CD4-positive, alpha-beta T cell (primary cell): ENCODE measurements around the gene ZNF687. TPM values are rescaled to one million over a fixed set of nuclear protein-coding genes. Genes with fewer than 3 reads are reported as not detected.

Experiments
- ATAC-seq: fragments of 200-7000 bp; cut with Tn5 transposase; one replicate; pipeline ENCODE4 v1.10.0; 2022; ENCODE audit warnings: mild to moderate bottlenecking; ENCODE audit not compliant: poor library complexity
- CTCF ChIA-PET: fragments of 350-600 bp; sonication (Branson Sonifier 250); formaldehyde crosslinking; loops from one replicate; lab custom pipeline; 2021; ENCODE audit warnings: antibody characterized with exemption, inconsistent platforms; lab: Charles Lee
- POLR2A ChIA-PET: fragments of 350-600 bp; sonication (Branson Sonifier 250); formaldehyde crosslinking; loops from one replicate; lab custom pipeline; 2021; ENCODE audit warnings: antibody characterized with exemption, inconsistent platforms; lab: Charles Lee
- DNase-seq, 14 experiments: peaks; one replicate each; pipeline ENCODE4 v3.0.0-alpha.2; 2013 to 2020; ENCODE audit warnings: mixed read lengths in 2 of 14
- H3K27ac ChIP-seq, 2 donors: one replicate each; pipeline versions ENCODE4 v1.5.1 to v1.7.0; 2013; ENCODE audit warnings: low read length in 2 of 2, low read depth in 1 of 2, mild to moderate bottlenecking in 1 of 2
- H3K27me3 ChIP-seq, 2 experiments: 1 replicate in 1 of 2; 2 replicates in 1 of 2; pipeline versions ENCODE4 v1.6.1 to v1.7.0; 2013; ENCODE audit warnings: low read length in 2 of 2, control low read depth in 1 of 2, mild to moderate bottlenecking in 1 of 2, moderate library complexity in 1 of 2; ENCODE audit not compliant: insufficient read depth in 2 of 2, control insufficient read depth in 1 of 2
- H3K36me3 ChIP-seq: one replicate; pipeline ENCODE4 v1.6.1; 2013; ENCODE audit warnings: low read length, control low read depth; ENCODE audit not compliant: insufficient read depth
- H3K4me1 ChIP-seq: one replicate; pipeline ENCODE4 v1.6.1; 2013; ENCODE audit warnings: low read length, control low read depth; ENCODE audit not compliant: insufficient read depth
- H3K4me3 ChIP-seq: one replicate; pipeline ENCODE4 v1.5.1; 2013; ENCODE audit warnings: mild to moderate bottlenecking, low read length, moderate library complexity
- H3K9me3 ChIP-seq, 2 experiments: 1 replicate in 1 of 2; 2 replicates in 1 of 2; pipeline versions ENCODE4 v1.6.1 to v1.7.0; 2013; ENCODE audit warnings: low read length in 2 of 2, mild to moderate bottlenecking in 2 of 2, control low read depth in 1 of 2, moderate library complexity in 1 of 2; ENCODE audit not compliant: control insufficient read depth in 1 of 2, insufficient read depth in 1 of 2
- H3K27ac Mint-ChIP-seq: one replicate; pipeline ENCODE4 v1.8.0; 2020; ENCODE audit warnings: mixed read lengths
- H3K27me3 Mint-ChIP-seq: one replicate; pipeline ENCODE4 v1.8.0; 2021; ENCODE audit warnings: mixed read lengths
- H3K36me3 Mint-ChIP-seq: one replicate; pipeline ENCODE4 v1.8.0; 2021; ENCODE audit warnings: low read depth, mixed read lengths
- H3K4me1 Mint-ChIP-seq: one replicate; pipeline ENCODE4 v1.8.0; 2021; ENCODE audit warnings: low read depth, mixed read lengths
- H3K4me3 Mint-ChIP-seq: one replicate; pipeline ENCODE4 v1.8.0; 2020; ENCODE audit warnings: mild to moderate bottlenecking, mixed read lengths
- H3K9me3 Mint-ChIP-seq: one replicate; pipeline ENCODE4 v1.8.0; 2020; ENCODE audit warnings: mixed read lengths
- intact Hi-C, 2 experiments: fragments of 100-400 bp; cut with DNase I in 1 of 2; cut with micrococcal nuclease in 1 of 2; formaldehyde crosslinking; loops; one replicate each; pipeline versions ENCODE4 v1.15.1 to v1.9.0; 2023 to 2025; cut with DNase I, micrococcal nuclease
- total RNA-seq, 174 experiments: library from RNA in 2 of 174; stranded (reverse) in 2 of 174; gene quantifications; one replicate each; pipeline ENCODE4 v1.2.3 and lab custom pipeline; 2021 to 2026
- TF ChIP-seq, protein P1 (sequence below): fragments of 200-600 bp; IDR thresholded peaks from one replicate; pipeline ENCODE4 v1.8.0; 2022; ENCODE audit warnings: antibody characterized with exemption, mild to moderate bottlenecking

ZNF687 gene
- total RNA-seq, 2 experiments from 2014 or later = 38.9 to 40.0 TPM

DNA sequence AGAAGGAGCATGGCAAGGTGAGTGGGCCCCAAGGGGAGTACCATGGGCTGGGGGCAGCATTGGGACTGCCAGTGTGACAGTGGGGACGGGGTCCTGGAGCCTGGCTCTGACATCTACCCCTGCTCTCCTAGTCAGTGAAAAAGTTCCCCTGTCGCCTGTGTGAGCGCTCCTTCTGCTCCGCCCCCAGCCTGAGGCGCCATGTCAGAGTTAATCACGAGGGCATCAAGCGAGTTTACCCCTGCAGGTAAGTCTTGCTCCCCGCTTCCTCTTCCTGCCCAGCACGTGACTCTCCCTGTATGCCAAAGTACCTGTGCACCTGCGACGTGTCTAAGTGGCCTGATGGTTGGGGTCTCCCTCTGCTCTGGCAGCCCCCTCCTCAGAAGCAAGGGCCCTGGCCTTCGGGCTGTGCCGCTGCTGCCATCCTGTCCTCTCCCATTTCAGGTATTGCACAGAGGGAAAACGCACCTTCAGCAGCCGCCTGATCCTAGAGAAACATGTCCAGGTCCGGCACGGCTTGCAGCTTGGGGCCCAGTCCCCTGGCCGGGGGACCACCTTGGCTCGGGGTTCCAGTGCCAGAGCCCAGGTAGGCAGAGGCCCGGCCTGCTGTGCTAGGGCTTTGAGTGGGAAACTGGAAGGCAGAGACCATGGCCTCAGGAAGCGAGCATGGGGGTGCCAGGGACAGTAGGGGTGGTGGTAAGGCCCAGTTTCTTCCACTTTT is 8.1 kb downstream of the ZNF687 start:
- H3K4me1 ChIP-seq = peaks cover 25% of the 10 kb centered on the region
- H3K9me3 ChIP-seq = no peaks in the 10 kb centered on the region
- intact Hi-C loops = no loop called here
- ChIA-PET CTCF (no interaction called here), POLR2A (interaction anchor here (1.0 kb wide), 1 partner anchor 37 kb away, joined by 3 read pairs; the partner anchor contains the start of gene PI4KB)
- H3K27ac Mint-ChIP-seq = no peak overlapping the region
- H3K4me3 Mint-ChIP-seq = no peak overlapping the region
- ATAC-seq (no peak), DNase-seq (peak in 1 of 14 experiments; percentile 27)
- H3K27me3 ChIP-seq = no peaks in the 10 kb centered on the region
- H3K9me3 Mint-ChIP-seq = no peaks in the 10 kb centered on the region
- peaks cover 12% of the 10 kb centered on the region for H3K4me1 Mint-ChIP-seq
- peaks cover 93% of the 10 kb centered on the region for H3K36me3 ChIP-seq
- H3K36me3 Mint-ChIP-seq = peaks cover 73% of the 10 kb centered on the region
- TF ChIP-seq, protein P1, sequence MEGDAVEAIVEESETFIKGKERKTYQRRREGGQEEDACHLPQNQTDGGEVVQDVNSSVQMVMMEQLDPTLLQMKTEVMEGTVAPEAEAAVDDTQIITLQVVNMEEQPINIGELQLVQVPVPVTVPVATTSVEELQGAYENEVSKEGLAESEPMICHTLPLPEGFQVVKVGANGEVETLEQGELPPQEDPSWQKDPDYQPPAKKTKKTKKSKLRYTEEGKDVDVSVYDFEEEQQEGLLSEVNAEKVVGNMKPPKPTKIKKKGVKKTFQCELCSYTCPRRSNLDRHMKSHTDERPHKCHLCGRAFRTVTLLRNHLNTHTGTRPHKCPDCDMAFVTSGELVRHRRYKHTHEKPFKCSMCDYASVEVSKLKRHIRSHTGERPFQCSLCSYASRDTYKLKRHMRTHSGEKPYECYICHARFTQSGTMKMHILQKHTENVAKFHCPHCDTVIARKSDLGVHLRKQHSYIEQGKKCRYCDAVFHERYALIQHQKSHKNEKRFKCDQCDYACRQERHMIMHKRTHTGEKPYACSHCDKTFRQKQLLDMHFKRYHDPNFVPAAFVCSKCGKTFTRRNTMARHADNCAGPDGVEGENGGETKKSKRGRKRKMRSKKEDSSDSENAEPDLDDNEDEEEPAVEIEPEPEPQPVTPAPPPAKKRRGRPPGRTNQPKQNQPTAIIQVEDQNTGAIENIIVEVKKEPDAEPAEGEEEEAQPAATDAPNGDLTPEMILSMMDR = no peak
- peak overlapping the region in 1 of 2 donors; percentile 13 for H3K27ac ChIP-seq
- no peaks in the 10 kb centered on the region for H3K27me3 Mint-ChIP-seq
- H3K4me3 ChIP-seq = no peak overlapping the region

DNA sequence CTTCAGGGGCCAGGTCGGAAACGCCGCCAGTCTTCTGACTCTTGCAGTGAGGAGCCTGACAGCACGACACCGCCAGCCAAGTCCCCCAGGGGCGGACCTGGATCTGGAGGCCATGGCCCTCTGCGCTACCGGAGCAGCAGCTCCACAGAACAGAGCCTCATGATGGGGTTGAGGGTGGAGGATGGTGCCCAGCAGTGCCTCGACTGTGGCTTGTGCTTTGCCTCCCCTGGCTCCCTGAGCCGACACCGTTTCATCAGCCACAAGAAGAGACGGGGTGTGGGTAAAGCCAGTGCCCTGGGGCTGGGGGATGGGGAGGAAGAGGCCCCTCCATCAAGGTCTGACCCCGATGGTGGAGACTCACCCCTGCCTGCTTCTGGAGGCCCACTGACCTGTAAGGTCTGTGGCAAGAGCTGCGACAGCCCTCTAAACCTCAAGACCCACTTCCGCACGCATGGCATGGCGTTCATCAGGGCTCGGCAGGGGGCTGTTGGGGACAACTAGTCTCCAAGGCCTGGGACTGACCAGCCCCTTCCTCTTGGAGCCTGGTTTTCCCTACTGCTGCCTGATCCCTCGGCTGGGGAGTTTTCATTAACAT is 8.7 kb downstream of the ZNF687 start:
- ATAC-seq = no peak
- CTCF ChIA-PET = no interaction called here
- Histone ChIP-seq H3K4me1 (peaks cover 25% of the 10 kb centered on the region), H3K27me3 (no peaks in the 10 kb centered on the region), H3K27ac (peak overlapping the region in 1 of 2 donors; percentile 13), H3K9me3 (no peaks in the 10 kb centered on the region), H3K36me3 (peaks cover 97% of the 10 kb centered on the region), H3K4me3 (no peak overlapping the region)
- intact Hi-C loops = no loop called here
- H3K9me3 Mint-ChIP-seq = no peaks in the 10 kb centered on the region
- H3K4me3 Mint-ChIP-seq = no peak overlapping the region
- TF ChIP-seq, protein P1 = no peak
- H3K36me3 Mint-ChIP-seq = peaks cover 78% of the 10 kb centered on the region
- DNase-seq = no peak
- H3K4me1 Mint-ChIP-seq = peaks cover 12% of the 10 kb centered on the region
- no peaks in the 10 kb centered on the region for H3K27me3 Mint-ChIP-seq
- POLR2A ChIA-PET = no interaction called here
- H3K27ac Mint-ChIP-seq = no peak overlapping the region

DNA sequence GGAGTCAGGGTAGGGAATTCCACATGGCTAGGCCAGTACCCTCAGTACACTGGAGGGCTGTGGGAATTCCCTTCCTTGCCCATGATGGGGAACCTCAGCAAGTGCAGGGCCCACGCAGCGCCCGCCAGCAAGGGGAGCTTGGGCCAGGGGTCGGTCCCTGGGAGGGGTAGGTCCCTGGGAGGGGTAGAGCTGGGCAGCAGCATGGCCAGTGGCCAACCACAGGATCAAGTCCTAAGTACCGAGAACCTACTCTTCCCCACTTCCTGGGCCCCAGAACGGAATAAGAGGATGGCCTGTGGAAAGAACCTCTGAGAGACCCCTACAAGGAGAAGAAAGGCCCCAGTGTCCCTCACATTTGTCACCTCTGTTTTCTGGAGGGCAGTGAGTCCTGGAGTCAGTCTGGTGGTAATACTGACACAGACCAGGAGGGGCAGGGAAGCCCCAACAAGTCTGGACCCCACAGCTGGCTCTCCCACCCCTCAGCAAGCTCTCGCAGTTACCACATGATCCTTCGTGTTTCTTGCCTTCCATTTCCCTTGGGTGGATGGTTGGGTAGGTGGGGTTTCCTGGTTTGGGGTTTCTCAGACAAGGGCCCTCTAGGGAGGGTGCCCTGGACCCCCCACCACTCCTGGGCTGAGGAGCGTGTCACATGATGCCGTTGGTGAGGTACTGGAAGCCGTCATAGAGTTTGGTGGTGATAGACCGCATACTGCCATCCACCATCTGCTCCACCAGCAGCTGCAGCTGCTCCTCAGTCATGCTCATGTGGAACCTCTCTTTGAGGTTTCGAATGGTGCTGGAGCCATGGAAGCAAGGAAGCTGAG is 10.3 kb downstream of the ZNF687 start:
- H3K4me3 Mint-ChIP-seq = no peak overlapping the region
- H3K4me1 Mint-ChIP-seq = peaks cover 7% of the 10 kb centered on the region
- ATAC-seq (peak; percentile 39), DNase-seq (peak in 1 of 14 experiments; percentile 32)
- no peak overlapping the region for H3K27ac ChIP-seq
- peaks cover 77% of the 10 kb centered on the region for H3K36me3 Mint-ChIP-seq
- no peaks in the 10 kb centered on the region for H3K9me3 ChIP-seq
- no peak overlapping the region for H3K4me3 ChIP-seq
- H3K4me1 ChIP-seq = peaks cover 25% of the 10 kb centered on the region
- H3K36me3 ChIP-seq = peaks cover 95% of the 10 kb centered on the region
- H3K27me3 ChIP-seq = no peaks in the 10 kb centered on the region
- H3K27me3 Mint-ChIP-seq = no peaks in the 10 kb centered on the region
- POLR2A ChIA-PET = interaction anchor here (1.4 to 2.5 kb wide), 4 partner anchors 9 to 35 kb away, joined by 6 to 12 read pairs (median 7); partner anchors contain the start of genes PI4KB and ZNF687
- intact Hi-C loops = no loop called here
- TF ChIP-seq, protein P1 = no peak
- H3K9me3 Mint-ChIP-seq = no peaks in the 10 kb centered on the region
- CTCF ChIA-PET = interaction anchor here (2.4 kb wide), 1 partner anchor 48 kb away, joined by 9 read pairs; no protein-coding TSS in a partner anchor
- peak overlapping the region; percentile 51 for H3K27ac Mint-ChIP-seq
